Tibial artery (tissue), 4 donors: ENCODE data around the gene PACS2.

ENCODE experiments used
- DNase-seq, 2 donors: peaks; one replicate each; pipeline ENCODE4 v3.0.0-alpha.2; 2019
- H3K27ac ChIP-seq, 2 donors: fragments of 200-600 bp; sonication (generic) in 1 of 2; 1 replicate in 1 of 2; 2 replicates in 1 of 2; pipeline ENCODE4 v1.5.1; 2018 to 2019; ENCODE audit warnings: mild to moderate bottlenecking in 1 of 2
- H3K27me3 ChIP-seq, 2 donors: fragments of 200-600 bp; sonication (generic) in 1 of 2; one replicate each; pipeline versions ENCODE4 v1.5.1 to v1.6.0; 2016 to 2019
- H3K36me3 ChIP-seq, 3 donors: fragments of 200-600 bp; sonication (generic) in 2 of 3; one replicate each; pipeline ENCODE4 v1.5.1; 2016 to 2019; ENCODE audit warnings: mild to moderate bottlenecking in 2 of 3
- H3K4me1 ChIP-seq, 4 donors: fragments of 200-600 bp; sonication (generic) in 2 of 4; 1 replicate in 3 of 4; 2 replicates in 1 of 4; pipeline ENCODE4 v1.5.1; 2016 to 2019
- H3K4me3 ChIP-seq, 2 donors: fragments of 200-600 bp; sonication (generic) in 1 of 2; 1 replicate in 1 of 2; 2 replicates in 1 of 2; pipeline ENCODE4 v1.5.1; 2018 to 2019; ENCODE audit warnings: mild to moderate bottlenecking in 2 of 2
- H3K9me3 ChIP-seq, 3 donors: fragments of 200-600 bp; sonication (generic) in 1 of 3; one replicate each; pipeline ENCODE4 v1.5.1; 2016 to 2019
- intact Hi-C: fragments of 100-400 bp; cut with DNase I; formaldehyde crosslinking; loops from one replicate; pipeline ENCODE4 v1.15.0; 2023; ENCODE audit warnings: low total_unique reads
- TF ChIP-seq, protein P1 (sequence below), 2 experiments: fragments of 200-600 bp in 1 of 2; fragments of 450-650 bp in 1 of 2; IDR thresholded peaks; one replicate each; pipeline ENCODE4 v1.5.1; 2017 to 2019; ENCODE audit warnings: antibody characterized with exemption in 2 of 2, mild to moderate bottlenecking in 1 of 2, moderate library complexity in 1 of 2

Gene PACS2

GRCh38 chr14:105322791-105323556 lies 8.4 kb downstream of the PACS2 start:
- peaks cover 0 to 33% (median 23%) of the 10 kb centered on the region in 4 donors for H3K4me1 ChIP-seq

DNA sequence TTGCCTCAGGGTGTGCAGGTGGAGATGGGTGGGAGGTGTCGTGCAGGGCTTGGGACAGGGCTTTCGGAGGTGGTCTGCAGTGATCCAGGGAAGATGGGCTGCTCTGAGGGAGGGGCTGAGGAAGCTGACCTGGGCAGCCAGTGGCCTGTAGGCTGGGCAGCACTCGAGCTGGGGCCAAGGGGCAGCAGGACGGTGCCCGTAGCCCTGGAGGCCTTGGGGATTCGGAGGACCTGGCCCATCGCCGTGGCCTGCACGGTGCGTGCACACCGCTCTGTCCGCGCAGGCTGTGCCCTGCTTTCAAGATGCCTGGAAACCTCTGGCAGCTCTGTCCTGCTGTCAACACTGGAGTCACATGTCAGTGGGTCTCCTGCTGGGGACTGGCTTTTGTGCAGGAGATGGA lies 9.1 kb downstream of the PACS2 start:
- Histone ChIP-seq H3K36me3 (no peaks in the 10 kb centered on the region), H3K4me3 (no peak overlapping the region), H3K27ac (no peak overlapping the region), H3K4me1 (peaks cover 0 to 36% (median 22%) of the 10 kb centered on the region in 4 donors), H3K9me3 (no peaks in the 10 kb centered on the region), H3K27me3 (no peaks in the 10 kb centered on the region)
- TF ChIP-seq, protein P1, sequence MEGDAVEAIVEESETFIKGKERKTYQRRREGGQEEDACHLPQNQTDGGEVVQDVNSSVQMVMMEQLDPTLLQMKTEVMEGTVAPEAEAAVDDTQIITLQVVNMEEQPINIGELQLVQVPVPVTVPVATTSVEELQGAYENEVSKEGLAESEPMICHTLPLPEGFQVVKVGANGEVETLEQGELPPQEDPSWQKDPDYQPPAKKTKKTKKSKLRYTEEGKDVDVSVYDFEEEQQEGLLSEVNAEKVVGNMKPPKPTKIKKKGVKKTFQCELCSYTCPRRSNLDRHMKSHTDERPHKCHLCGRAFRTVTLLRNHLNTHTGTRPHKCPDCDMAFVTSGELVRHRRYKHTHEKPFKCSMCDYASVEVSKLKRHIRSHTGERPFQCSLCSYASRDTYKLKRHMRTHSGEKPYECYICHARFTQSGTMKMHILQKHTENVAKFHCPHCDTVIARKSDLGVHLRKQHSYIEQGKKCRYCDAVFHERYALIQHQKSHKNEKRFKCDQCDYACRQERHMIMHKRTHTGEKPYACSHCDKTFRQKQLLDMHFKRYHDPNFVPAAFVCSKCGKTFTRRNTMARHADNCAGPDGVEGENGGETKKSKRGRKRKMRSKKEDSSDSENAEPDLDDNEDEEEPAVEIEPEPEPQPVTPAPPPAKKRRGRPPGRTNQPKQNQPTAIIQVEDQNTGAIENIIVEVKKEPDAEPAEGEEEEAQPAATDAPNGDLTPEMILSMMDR (IDR thresholded peaks at IDR 0.05) = no peak
- DNase-seq = no peak
- intact Hi-C loops = no loop called here

More at GRCh38 chr14:105322791-105323556, 8.4 kb downstream of the PACS2 start:
- H3K36me3 ChIP-seq = no peaks in the 10 kb centered on the region
- DNase-seq = no peak
- TF ChIP-seq, protein P1 (IDR thresholded peaks at IDR 0.05) = no peak
- no peak overlapping the region for H3K4me3 ChIP-seq
- no peaks in the 10 kb centered on the region for H3K27me3 ChIP-seq
- H3K27ac ChIP-seq = no peak overlapping the region
- H3K9me3 ChIP-seq = no peaks in the 10 kb centered on the region
- intact Hi-C loops = no loop called here

DNA sequence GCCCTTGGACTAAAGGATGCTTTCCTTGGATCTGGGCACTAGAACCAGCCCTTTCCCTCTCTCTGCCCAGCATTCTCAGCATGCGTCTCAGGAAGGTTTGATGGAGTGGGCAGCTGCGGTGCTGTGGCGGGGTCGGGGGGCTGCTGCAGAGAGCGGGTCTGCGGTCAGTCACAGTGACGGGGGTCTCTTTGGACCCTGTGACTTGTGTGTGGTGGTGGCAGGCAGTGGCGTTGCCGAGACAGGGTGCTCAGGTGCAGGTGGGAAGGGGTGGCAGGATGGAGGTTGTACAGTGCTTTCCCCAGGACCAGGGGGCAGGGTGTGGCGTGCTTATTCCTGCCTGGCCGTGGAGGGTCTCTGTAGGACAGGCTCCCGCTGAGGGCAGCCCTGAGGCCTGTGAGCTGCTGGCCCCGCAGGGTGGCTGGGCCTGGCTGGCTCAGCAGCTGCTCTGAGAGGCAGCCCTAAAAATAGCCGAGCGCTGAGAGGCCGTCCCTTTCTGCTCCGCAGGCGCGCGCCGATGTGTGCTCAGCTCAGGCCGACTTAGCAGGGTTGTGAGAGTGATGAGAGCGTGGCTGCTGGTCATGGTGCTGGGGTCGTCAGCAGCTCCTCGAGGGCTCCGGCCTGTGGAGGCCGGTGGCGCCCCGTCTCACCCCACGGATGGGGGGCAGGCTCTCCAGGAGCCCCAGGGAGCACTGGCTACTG lies 9.7 kb downstream of the PACS2 start:
- Histone ChIP-seq H3K4me1 (peaks cover 0 to 36% (median 22%) of the 10 kb centered on the region in 4 donors), H3K4me3 (no peak overlapping the region), H3K27me3 (no peaks in the 10 kb centered on the region), H3K27ac (no peak overlapping the region), H3K9me3 (no peaks in the 10 kb centered on the region), H3K36me3 (no peaks in the 10 kb centered on the region)
- TF ChIP-seq, protein P1 (IDR thresholded peaks at IDR 0.05) = no peak
- DNase-seq = peak in 1 of 2 donors; percentile 63
- intact Hi-C loops = no loop called here

DNA sequence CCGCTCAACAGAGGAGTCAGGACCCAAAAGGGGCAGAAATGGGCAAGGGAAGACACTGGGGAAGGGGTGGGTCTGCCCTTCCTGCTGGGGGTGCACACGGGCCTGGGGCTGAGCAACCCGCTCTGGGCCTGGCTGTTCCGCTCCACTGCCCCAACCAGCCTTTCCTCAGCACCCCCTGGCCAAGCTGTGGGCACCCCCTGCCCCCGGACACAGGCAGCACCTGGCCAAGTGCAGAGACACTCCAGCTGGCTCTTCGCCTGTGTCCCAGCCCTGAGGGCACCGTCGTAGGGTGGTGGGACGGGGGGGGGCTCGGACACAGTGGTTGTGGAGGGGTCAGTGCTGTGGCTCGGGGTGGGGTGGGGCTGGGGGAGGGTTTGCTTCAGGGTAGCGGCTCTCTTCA lies 10.3 kb downstream of the PACS2 start:
- intact Hi-C loops = no loop called here
- Histone ChIP-seq H3K9me3 (no peaks in the 10 kb centered on the region), H3K36me3 (no peaks in the 10 kb centered on the region), H3K27ac (no peak overlapping the region), H3K27me3 (no peaks in the 10 kb centered on the region), H3K4me1 (peaks cover 0 to 37% (median 24%) of the 10 kb centered on the region in 4 donors), H3K4me3 (no peak overlapping the region)
- no peak for DNase-seq
- TF ChIP-seq, protein P1 (IDR thresholded peaks at IDR 0.05) = no peak

- Histone ChIP-seq H3K4me1 (peaks cover 0 to 41% (median 28%) of the 10 kb centered on the region in 4 donors), H3K9me3 (no peaks in the 10 kb centered on the region), H3K27ac (no peak overlapping the region), H3K36me3 (no peaks in the 10 kb centered on the region), H3K27me3 (no peaks in the 10 kb centered on the region), H3K4me3 (no peak overlapping the region)
- intact Hi-C loops = no loop called here
- TF ChIP-seq, protein P1 (IDR thresholded peaks at IDR 0.05) = no peak
- DNase-seq = no peak
These were observed 10.8 kb downstream of the PACS2 start for GRCh38 chr14:105325303-105325702.
